ENCODE results near the gene ANKS6. TPM values are rescaled to one million over a fixed set of nuclear protein-coding genes. Genes with fewer than 3 reads are reported as not detected.

The ANKS6 gene
- total RNA-seq, 1 donor from 2014 or later: 16.0 TPM

GRCh38 chr9:98765256-98765655 lies 31.1 kb downstream of the ANKS6 start:
- DNase-seq (ENCODE audit: low spot score): no peak
- Mint-ChIP-seq H3K9me3 (no peaks in the 10 kb centered on the region), H3K4me3 (no peak overlapping the region), H3K36me3 (peaks cover 36% of the 10 kb centered on the region), H3K27ac (no peak overlapping the region), H3K27me3 (ENCODE audit: insufficient read depth, low read depth) (peaks cover 4% of the 10 kb centered on the region), H3K4me1 (no peaks in the 10 kb centered on the region)
- no peaks in the 10 kb centered on the region for H3F3A ChIP-seq (ENCODE audit: low read depth)
- no peak overlapping the region for H3K4me3 ChIP-seq
- H3K4me1 ChIP-seq: no peaks in the 10 kb centered on the region
- no peaks in the 10 kb centered on the region for H3K79me2 ChIP-seq (ENCODE audit: low read depth)
- no peaks in the 10 kb centered on the region for H3K36me3 ChIP-seq
- no peaks in the 10 kb centered on the region for H4K20me1 ChIP-seq (ENCODE audit: low read depth)
- H3K9ac ChIP-seq: no peak overlapping the region
- no peaks in the 10 kb centered on the region for H3K9me3 ChIP-seq (ENCODE audit: low read depth)
- H2AFZ ChIP-seq (replicated peaks): no peak overlapping the region
- no peak overlapping the region for H3K4me2 ChIP-seq
- no peak for TF ChIP-seq CTCF (IDR thresholded peaks at IDR 0.05)
- no peak for TF ChIP-seq EZH2phosphoT487 (IDR thresholded peaks at IDR 0.05)
- no peak for TF ChIP-seq EZH2 (IDR thresholded peaks at IDR 0.05)
- H3K27ac ChIP-seq: no peak overlapping the region
- H3K27me3 ChIP-seq: no peaks in the 10 kb centered on the region

GRCh38 chr9:98763986-98764745 lies 32.2 kb downstream of the ANKS6 start:
- no peaks in the 10 kb centered on the region for H3F3A ChIP-seq (ENCODE audit: low read depth)
- TF ChIP-seq EZH2 (IDR thresholded peaks at IDR 0.05) (no peak), EZH2phosphoT487 (IDR thresholded peaks at IDR 0.05) (no peak), CTCF (IDR thresholded peaks at IDR 0.05) (no peak)
- DNase-seq (ENCODE audit: low spot score): no peak
- H3K79me2 ChIP-seq (ENCODE audit: low read depth): no peaks in the 10 kb centered on the region
- no peak overlapping the region for H3K4me2 ChIP-seq
- H4K20me1 ChIP-seq (ENCODE audit: low read depth): no peaks in the 10 kb centered on the region
- H3K27me3 ChIP-seq: no peaks in the 10 kb centered on the region
- Mint-ChIP-seq H3K4me3 (no peak overlapping the region), H3K4me1 (no peaks in the 10 kb centered on the region), H3K27me3 (ENCODE audit: insufficient read depth, low read depth) (peaks cover 4% of the 10 kb centered on the region), H3K27ac (no peak overlapping the region), H3K9me3 (peaks cover under 1% of the 10 kb centered on the region), H3K36me3 (peaks cover 36% of the 10 kb centered on the region)
- H2AFZ ChIP-seq (replicated peaks): no peak overlapping the region
- H3K9me3 ChIP-seq (ENCODE audit: low read depth): peaks cover 4% of the 10 kb centered on the region
- H3K9ac ChIP-seq: no peak overlapping the region
- no peaks in the 10 kb centered on the region for H3K36me3 ChIP-seq
- H3K4me3 ChIP-seq: no peak overlapping the region
- H3K4me1 ChIP-seq: no peaks in the 10 kb centered on the region
- H3K27ac ChIP-seq: no peak overlapping the region

- Histone ChIP-seq H3K4me3 (no peak overlapping the region), H3K27ac (no peak overlapping the region), H3K79me2 (ENCODE audit: low read depth) (no peaks in the 10 kb centered on the region), H3K9ac (no peak overlapping the region), H3F3A (ENCODE audit: low read depth) (no peaks in the 10 kb centered on the region), H3K36me3 (no peaks in the 10 kb centered on the region), H3K4me2 (no peak overlapping the region), H4K20me1 (ENCODE audit: low read depth) (no peaks in the 10 kb centered on the region), H3K4me1 (no peaks in the 10 kb centered on the region), H3K9me3 (ENCODE audit: low read depth) (peaks cover 4% of the 10 kb centered on the region), H2AFZ (replicated peaks) (no peak overlapping the region), H3K27me3 (no peaks in the 10 kb centered on the region)
- Mint-ChIP-seq H3K36me3 (peaks cover 51% of the 10 kb centered on the region), H3K27ac (no peak overlapping the region), H3K4me1 (no peaks in the 10 kb centered on the region), H3K4me3 (no peak overlapping the region), H3K9me3 (peaks cover 11% of the 10 kb centered on the region), H3K27me3 (ENCODE audit: insufficient read depth, low read depth) (no peaks in the 10 kb centered on the region)
- DNase-seq (ENCODE audit: low spot score): no peak
- TF ChIP-seq EZH2 (IDR thresholded peaks at IDR 0.05) (no peak), CTCF (IDR thresholded peaks at IDR 0.05) (no peak)
These were observed 36.1 kb downstream of the ANKS6 start for GRCh38 chr9:98760231-98760630.
